ENCODE data around the gene ANKRD40CL. TPM values are rescaled to one million over a fixed set of nuclear protein-coding genes. Genes with fewer than 3 reads are reported as not detected.

ANKRD40CL gene
- total and polyA plus RNA-seq, 9 of the 15 experiments (the other 6 are each of a cell fraction or from before 2014, with no cell fraction given): not detected

GRCh38 chr17:50735287-50735686, 32.0 kb downstream of the ANKRD40CL start (continued):
- no peak for TF ChIP-seq NR2C2 (CRISPR knock-in tag; IDR thresholded peaks at IDR 0.05)
- no peak for TF ChIP-seq NR2C2 (tag; IDR thresholded peaks at IDR 0.05)
- TF ChIP-seq ZNF764 (CRISPR knock-in tag; IDR thresholded peaks at IDR 0.05; ENCODE audit: low read depth): no peak
- no peak for TF ChIP-seq TEAD2 (tag; IDR thresholded peaks at IDR 0.05)
- TF ChIP-seq CC2D1A (IDR thresholded peaks at IDR 0.05): no peak
- no peak for TF ChIP-seq MECOM (CRISPR knock-in tag; IDR thresholded peaks at IDR 0.05)
- TF ChIP-seq, protein P1, sequence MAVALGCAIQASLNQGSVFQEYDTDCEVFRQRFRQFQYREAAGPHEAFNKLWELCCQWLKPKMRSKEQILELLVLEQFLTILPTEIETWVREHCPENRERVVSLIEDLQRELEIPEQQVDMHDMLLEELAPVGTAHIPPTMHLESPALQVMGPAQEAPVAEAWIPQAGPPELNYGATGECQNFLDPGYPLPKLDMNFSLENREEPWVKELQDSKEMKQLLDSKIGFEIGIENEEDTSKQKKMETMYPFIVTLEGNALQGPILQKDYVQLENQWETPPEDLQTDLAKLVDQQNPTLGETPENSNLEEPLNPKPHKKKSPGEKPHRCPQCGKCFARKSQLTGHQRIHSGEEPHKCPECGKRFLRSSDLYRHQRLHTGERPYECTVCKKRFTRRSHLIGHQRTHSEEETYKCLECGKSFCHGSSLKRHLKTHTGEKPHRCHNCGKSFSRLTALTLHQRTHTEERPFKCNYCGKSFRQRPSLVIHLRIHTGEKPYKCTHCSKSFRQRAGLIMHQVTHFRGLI (CRISPR knock-in tag; IDR thresholded peaks at IDR 0.05): no peak
- no peak for TF ChIP-seq ELF1 (tag; IDR thresholded peaks at IDR 0.05)
- TF ChIP-seq ZNF445 (CRISPR knock-in tag; IDR thresholded peaks at IDR 0.05; ENCODE audit: low read depth): no peak
- no peak for TF ChIP-seq CHCHD3 (CRISPR knock-in tag; IDR thresholded peaks at IDR 0.05)

Measured in K562 (cell line).